Transverse colon (tissue), 4 donors: ENCODE data around the gene DOC2B. TPM values are rescaled to one million over a fixed set of nuclear protein-coding genes. Genes with fewer than 3 reads are reported as not detected.
A peak's percentile ranks its signal among the peaks of the same experiment; 100 is the strongest.
"Not testable (repeated sequence)": the region's sequence is repeated elsewhere in the genome, so short reads cannot be mapped to it uniquely, and the experiment has no call there.

Source experiments
- DNase-seq: peaks from one replicate; pipeline ENCODE4 v3.0.0-alpha.2; 2019
- H3K27ac ChIP-seq, 4 donors: fragments of 200-600 bp; sonication (generic); 2 replicates each; pipeline ENCODE4 v1.5.1; 2016 to 2018; ENCODE audit warnings: inconsistent platforms in 4 of 4
- H3K27me3 ChIP-seq: fragments of 200-600 bp; sonication (generic); 2 replicates; pipeline ENCODE4 v1.5.1; 2017; ENCODE audit warnings: inconsistent platforms
- H3K36me3 ChIP-seq, 4 donors: fragments of 200-600 bp; sonication (generic); 2 replicates each; pipeline ENCODE4 v1.5.1; 2017 to 2019; ENCODE audit warnings: inconsistent platforms in 4 of 4
- H3K4me1 ChIP-seq, 4 donors: fragments of 200-600 bp; sonication (generic); 2 replicates each; pipeline ENCODE4 v1.5.1; 2017 to 2020; ENCODE audit warnings: inconsistent platforms in 4 of 4
- H3K4me3 ChIP-seq, 4 donors: fragments of 200-600 bp; sonication (generic); 1 replicate in 1 of 4; 2 replicates in 3 of 4; pipeline versions ENCODE4 v1.5.1 to v1.6.1; 2017 to 2019; ENCODE audit warnings: inconsistent platforms in 4 of 4
- H3K9me3 ChIP-seq, 2 donors: fragments of 200-600 bp; sonication (generic); 2 replicates each; pipeline ENCODE4 v1.5.1; 2017 to 2019; ENCODE audit warnings: inconsistent platforms in 2 of 2
- CTCF ChIP-seq, 5 experiments: fragments of 200-600 bp in 3 of 5; fragments of 450-650 bp in 2 of 5; sonication (generic) in 3 of 5; IDR thresholded peaks; 1 replicate in 2 of 5; 2 replicates in 3 of 5; pipeline ENCODE4 v1.5.1; 2016 to 2017; ENCODE audit warnings: antibody characterized with exemption in 5 of 5, inconsistent platforms in 3 of 5, mild to moderate bottlenecking in 2 of 5, moderate library complexity in 1 of 5
- EP300 ChIP-seq: sonication (generic); formaldehyde crosslinking; IDR thresholded peaks from one replicate; pipeline ENCODE4 v1.6.1; 2017; ENCODE audit warnings: antibody characterized with exemption, low read depth
- POLR2A ChIP-seq: fragments of 450-650 bp; IDR thresholded peaks from one replicate; pipeline ENCODE4 v1.6.1; 2016; ENCODE audit warnings: antibody characterized with exemption, mild to moderate bottlenecking, moderate library complexity
- POLR2AphosphoS5 ChIP-seq, 3 donors: sonication (generic); formaldehyde crosslinking; IDR thresholded peaks; one replicate each; pipeline ENCODE4 v1.6.1; 2016; ENCODE audit warnings: antibody characterized with exemption in 3 of 3
- WGBS, 2 donors: methylation state at CpG; one replicate each; pipeline ENCODE4 v1.1.5; 2018; ENCODE audit warnings: low coverage in 1 of 2; 5-methylcytosine and 5-hydroxymethylcytosine counted together
- in situ Hi-C, 4 donors: fragments of 200-750 bp; cut with MboI; loops; one replicate each; pipeline versions ENCODE4 v1.15.0 to v1.15.1; 2017; ENCODE audit warnings: low sequenced_read_pairs in 3 of 4, low pct_ligation_motif_present in 1 of 4, low pct_unique_long_range_greater_than_20kb in 1 of 4
- intact Hi-C: fragments of 100-400 bp; cut with DNase I; formaldehyde crosslinking; loops from one replicate; pipeline ENCODE4 v1.15.1; 2023; ENCODE audit warnings: low total_unique reads
- total RNA-seq, 4 donors: library from RNA; depleted of rRNA; stranded (reverse); fragments of >200 nt; gene quantifications; one replicate each; pipeline ENCODE4 v1.1.0, GENCODE V29; 2016

DOC2B gene
- total RNA-seq, 4 donors from 2014 or later, result 1.8 to 11.6 (median 2.6) TPM

GRCh38 chr17:226108-227077 is 44.9 kb upstream of the DOC2B start:
- H3K36me3 ChIP-seq, result no peaks in the 10 kb centered on the region
- H3K4me3 ChIP-seq, result no peak overlapping the region
- H3K27me3 ChIP-seq, result no peaks in the 10 kb centered on the region
- no peaks in the 10 kb centered on the region for H3K4me1 ChIP-seq
- 85 to 100% methylated on average over 2 to 22 of the region's 24 CpGs for WGBS, 2 donors
- in situ Hi-C loops, result no loop called here
- intact Hi-C loops, result no loop called here
- TF ChIP-seq POLR2A, result no peak
- no peak for TF ChIP-seq CTCF (IDR thresholded peaks at IDR 0.05)
- no peak for TF ChIP-seq EP300
- no peak for TF ChIP-seq POLR2AphosphoS5 (IDR thresholded peaks at IDR 0.05)
- no peaks in the 10 kb centered on the region for H3K9me3 ChIP-seq
- H3K27ac ChIP-seq, result no peak overlapping the region
- DNase-seq, result no peak

- Histone ChIP-seq H3K36me3 (no peaks in the 10 kb centered on the region), H3K4me1 (no peaks in the 10 kb centered on the region), H3K9me3 (no peaks in the 10 kb centered on the region), H3K27me3 (no peaks in the 10 kb centered on the region), H3K4me3 (no peak overlapping the region), H3K27ac (no peak overlapping the region)
- intact Hi-C loops (no loop called here), in situ Hi-C loops (no loop called here)
- peak; percentile 0 for DNase-seq
- 93% methylated on average over 9 of the region's 9 CpGs; no CpG with 5 or more reads in 1 of the 2 donors for whole genome bisulfite sequencing, 2 donors
- no peak for TF ChIP-seq POLR2AphosphoS5 (IDR thresholded peaks at IDR 0.05)
- TF ChIP-seq POLR2A, result no peak
- TF ChIP-seq EP300, result no peak
- no peak for TF ChIP-seq CTCF (IDR thresholded peaks at IDR 0.05)
These were observed 44.1 kb upstream of the DOC2B start for GRCh38 chr17:225551-225950.

- DNase-seq, H3K27ac ChIP-seq, in situ Hi-C loops, H3K9me3 ChIP-seq, H3K4me1 ChIP-seq, H3K4me3 ChIP-seq, H3K36me3 ChIP-seq, intact Hi-C loops, H3K27me3 ChIP-seq: not testable (repeated sequence)
- WGBS, 2 donors, result 93 to 96% methylated on average over 2 of the region's 2 CpGs
These were observed 43.1 kb upstream of the DOC2B start for GRCh38 chr17:224576-224975.

GRCh38 chr17:223723-224471 is 42.4 kb upstream of the DOC2B start:
- in situ Hi-C loops (no loop called here), intact Hi-C loops (no loop called here)
- no peaks in the 10 kb centered on the region for H3K36me3 ChIP-seq
- DNase-seq, result peak; percentile 3
- TF ChIP-seq POLR2A, result no peak
- TF ChIP-seq POLR2AphosphoS5 (IDR thresholded peaks at IDR 0.05), result no peak
- TF ChIP-seq CTCF (IDR thresholded peaks at IDR 0.05), result no peak
- TF ChIP-seq EP300, result no peak
- no peak overlapping the region for H3K27ac ChIP-seq
- 40 to 63% methylated on average over 1 to 11 of the region's 12 CpGs for WGBS, 2 donors
- H3K9me3 ChIP-seq, result no peaks in the 10 kb centered on the region
- no peaks in the 10 kb centered on the region for H3K4me1 ChIP-seq
- H3K4me3 ChIP-seq, result no peak overlapping the region
- no peaks in the 10 kb centered on the region for H3K27me3 ChIP-seq
